Endothelial cell of umbilical vein (primary cell): Measurements from ENCODE around the gene TNRC6C. TPM values are rescaled to one million over a fixed set of nuclear protein-coding genes. Genes with fewer than 3 reads are reported as not detected.

Experiments
- BruUV-seq: library from RNA; stranded (reverse); fragments of 400-500 nt; replicated peaks from 2 replicates; lab custom pipeline; 2021; lab: Mats Ljungman, UMichigan
- CTCF ChIA-PET: fragments of 300-600, 350-600 bp; sonication (Branson Sonifier 250); formaldehyde crosslinking; loops from one replicate; lab custom pipeline; 2021; ENCODE audit warnings: antibody characterized with exemption, inconsistent platforms; lab: Charles Lee
- POLR2A ChIA-PET: fragments of 300-600, 350-600 bp; sonication (Branson Sonifier 250); formaldehyde crosslinking; loops from one replicate; lab custom pipeline; 2021; ENCODE audit warnings: antibody characterized with exemption, inconsistent platforms; lab: Charles Lee
- DNase-seq: peaks from one replicate; pipeline ENCODE4 v3.0.0-alpha.2; 2011; ENCODE audit warnings: low read depth, low spot score
- FAIRE-seq: peaks from 2 replicates; lab custom pipeline; 2011; peaks lifted over from hg19 to GRCh38; lab: Jason Lieb, UNC
- H2AFZ ChIP-seq: 2 replicates; pipeline ENCODE4 v1.6.0; 2012; ENCODE audit warnings: low read depth, low read length, control low read depth, inconsistent platforms
- H3K27ac ChIP-seq: 2 replicates; pipeline ENCODE4 v1.5.1; 2011; ENCODE audit warnings: low read depth, mild to moderate bottlenecking, control low read depth, low read length, moderate library complexity; ENCODE audit not compliant: insufficient read depth
- H3K27me3 ChIP-seq, 2 experiments: 2 replicates each; pipeline versions ENCODE4 v1.6.0 to v1.6.1; 2011; ENCODE audit warnings: low read length in 2 of 2, mixed read lengths in 1 of 2; ENCODE audit not compliant: control insufficient read depth in 2 of 2, insufficient read depth in 2 of 2
- H3K36me3 ChIP-seq, 2 experiments: 2 replicates in 1 of 2; 3 replicates in 1 of 2; pipeline ENCODE4 v1.5.1; 2011; ENCODE audit warnings: low read length in 2 of 2, mild to moderate bottlenecking in 1 of 2, moderate library complexity in 1 of 2; ENCODE audit not compliant: control insufficient read depth in 2 of 2, insufficient read depth in 2 of 2; ENCODE audit errors: extremely low read depth in 1 of 2
- H3K4me1 ChIP-seq: 3 replicates; pipeline ENCODE4 v1.5.1; 2011; ENCODE audit warnings: mild to moderate bottlenecking, low read length; ENCODE audit not compliant: control insufficient read depth, insufficient read depth; ENCODE audit errors: extremely low read depth
- H3K4me2 ChIP-seq: 2 replicates; pipeline ENCODE4 v1.6.1; 2011; ENCODE audit warnings: low read length, control low read depth, mixed read lengths; ENCODE audit not compliant: insufficient read depth
- H3K4me3 ChIP-seq, 3 experiments: fragments of 200-600 bp in 1 of 3; sonication (generic), shearing (Covaris generic) in 1 of 3; replicated peaks in 1 of 3; 2 replicates each; pipeline ENCODE4 v1.5.1; 2011 to 2016; ENCODE audit warnings: control low read depth in 3 of 3, low read length in 3 of 3, mild to moderate bottlenecking in 2 of 3, inconsistent platforms in 1 of 3, low read depth in 1 of 3, moderate library complexity in 1 of 3; ENCODE audit not compliant: insufficient read depth in 1 of 3
- H3K79me2 ChIP-seq: 2 replicates; pipeline ENCODE4 v1.6.0; 2012; ENCODE audit warnings: low read length, inconsistent platforms; ENCODE audit not compliant: control insufficient read depth, insufficient read depth
- H3K9ac ChIP-seq: replicated peaks from 2 replicates; pipeline ENCODE3; 2011; ENCODE audit warnings: low read length, control low read depth; ENCODE audit not compliant: insufficient read depth; ENCODE audit errors: extremely low read depth
- H3K9me1 ChIP-seq: replicated peaks from 3 replicates; pipeline ENCODE4 v1.6.0; 2011; ENCODE audit warnings: mild to moderate bottlenecking, low read length; ENCODE audit not compliant: control insufficient read depth, insufficient read depth; ENCODE audit errors: extremely low read depth
- H3K9me3 ChIP-seq: replicated peaks from 2 replicates; pipeline ENCODE4 v1.5.1; 2012; ENCODE audit warnings: low read length, inconsistent platforms; ENCODE audit not compliant: control insufficient read depth, insufficient read depth
- H4K20me1 ChIP-seq: replicated peaks from 2 replicates; pipeline ENCODE3; 2011; ENCODE audit warnings: mild to moderate bottlenecking, low read length; ENCODE audit not compliant: control insufficient read depth, insufficient read depth; ENCODE audit errors: extremely low read depth
- CTCF ChIP-seq, 2 donors: IDR thresholded peaks; 1 replicate in 1 of 2; 2 replicates in 1 of 2; pipeline ENCODE4 v1.5.1; 2011; ENCODE audit warnings: low read length in 2 of 2, mild to moderate bottlenecking in 2 of 2, moderate library complexity in 2 of 2, control low read depth in 1 of 2, inconsistent platforms in 1 of 2, low read depth in 1 of 2; ENCODE audit not compliant: insufficient read depth in 1 of 2; ENCODE audit errors: extremely low read depth in 1 of 2
- EZH2 ChIP-seq: IDR thresholded peaks from 2 replicates; pipeline ENCODE4 v1.6.1; 2012; ENCODE audit warnings: borderline replicate concordance, low read depth, mild to moderate bottlenecking, moderate library complexity, low read length, inconsistent platforms; ENCODE audit not compliant: severe bottlenecking
- FOS ChIP-seq: IDR thresholded peaks from 2 replicates; pipeline ENCODE4 v1.6.1; 2011; ENCODE audit warnings: mild to moderate bottlenecking, low read length, moderate library complexity, borderline replicate concordance; ENCODE audit not compliant: insufficient read depth
- GATA2 ChIP-seq: IDR thresholded peaks from 2 replicates; pipeline ENCODE4 v1.7.0; 2011; ENCODE audit warnings: low read depth, mild to moderate bottlenecking, moderate library complexity, mixed read lengths, low read length; ENCODE audit not compliant: insufficient read length, insufficient read depth
- JUN ChIP-seq: IDR thresholded peaks from 2 replicates; pipeline ENCODE4 v1.6.1; 2011; ENCODE audit warnings: borderline replicate concordance, low read depth; ENCODE audit not compliant: insufficient read length, insufficient read depth
- MAX ChIP-seq: IDR thresholded peaks from 2 replicates; pipeline ENCODE4 v1.6.1; 2011; ENCODE audit not compliant: insufficient read depth, insufficient read length
- MYC ChIP-seq: IDR thresholded peaks from one replicate; pipeline ENCODE4 v1.6.1; 2011; ENCODE audit warnings: mild to moderate bottlenecking, low read depth, low read length
- POLR2A ChIP-seq: IDR thresholded peaks from 2 replicates; pipeline ENCODE4 v1.6.1; 2012; ENCODE audit warnings: low read depth, mild to moderate bottlenecking, control low read depth, low read length
- POLR2AphosphoS5 ChIP-seq: IDR thresholded peaks from 2 replicates; pipeline ENCODE4 v1.6.1; 2012; ENCODE audit warnings: low read depth, mild to moderate bottlenecking, control low read depth, low read length, moderate library complexity; ENCODE audit not compliant: insufficient read depth
- dilution Hi-C: fragments of 300-500 bp; cut with MboI; formaldehyde crosslinking; loops from one replicate; pipeline ENCODE4 v1.15.0; 2019; ENCODE audit warnings: low sequenced_read_pairs; ENCODE audit not compliant: extremely low pct_ligation_motif_present
- intact Hi-C: fragments of 100-400 bp; cut with micrococcal nuclease; formaldehyde crosslinking; loops from one replicate; pipeline ENCODE4 v1.10.0; 2022
- polyA plus RNA-seq, 4 experiments: library from polyadenylated mRNA; depleted of rRNA in 3 of 4; stranded (reverse) in 3 of 4; unstranded in 1 of 4; fragments of >200 nt; gene quantifications; 2 replicates each; pipeline versions ENCODE4 v1.2.1 to v1.2.3, GENCODE V29; 2011 to 2012; ENCODE audit warnings: missing spikeins in 1 of 4
- total RNA-seq: library from RNA; stranded (reverse); gene quantifications from 2 replicates; pipeline ENCODE4 v1.2.3, GENCODE V29; 2021

TNRC6C gene
- total and polyA plus RNA-seq, 2 donors (not counting 3 experiments of a cell fraction or from before 2014, with no cell fraction given), result 2.1 to 17.5 TPM

GRCh38 chr17:78007647-78008046, 49.1 kb downstream of the TNRC6C start:
- H3K9ac ChIP-seq, result no peak overlapping the region
- TF ChIP-seq MAX (no peak), CTCF (IDR thresholded peaks at IDR 0.05; ENCODE audit: extremely low read depth in 1 of 2, insufficient read depth in 1 of 2, low read depth in 1 of 2, low read length in 2 of 2) (no peak), MYC (no peak), POLR2AphosphoS5 (no peak)
- DNase-seq (no peak), FAIRE-seq (no peak)
- no TSS peak for BruUV-seq
- H3K27me3 ChIP-seq, result no peaks in the 10 kb centered on the region
- H4K20me1 ChIP-seq, result no peaks in the 10 kb centered on the region
- H3K4me3 ChIP-seq, result no peak overlapping the region
- no peak overlapping the region for H3K27ac ChIP-seq
- H3K79me2 ChIP-seq, result no peaks in the 10 kb centered on the region
- POLR2A ChIA-PET, result no interaction called here
- no peaks in the 10 kb centered on the region for H3K9me3 ChIP-seq
- H3K4me2 ChIP-seq, result no peak overlapping the region
- CTCF ChIA-PET, result no interaction called here
- H3K36me3 ChIP-seq, result no peaks in the 10 kb centered on the region
- peaks cover 10% of the 10 kb centered on the region for H3K4me1 ChIP-seq
- dilution Hi-C loops (no loop called here), intact Hi-C loops (no loop called here)
- H2AFZ ChIP-seq, result no peak overlapping the region
- H3K9me1 ChIP-seq, result no peaks in the 10 kb centered on the region

GRCh38 chr17:78010759-78011158, 52.3 kb downstream of the TNRC6C start:
- dilution Hi-C loops, result no loop called here
- intact Hi-C loops, result no loop called here
- no peak overlapping the region for H3K9ac ChIP-seq
- no peak overlapping the region for H3K4me3 ChIP-seq
- ChIA-PET POLR2A (interaction anchor here (4.2 kb wide), 1 partner anchor 52 kb away, joined by 25 read pairs; the partner anchor contains the start of gene TNRC6C), CTCF (interaction anchor here (3.7 to 4.6 kb wide), 2 partner anchors 53 to 467 kb away, joined by 37 to 98 read pairs; partner anchors contain the start of gene TNRC6C)
- no peak overlapping the region for H3K4me2 ChIP-seq
- no peaks in the 10 kb centered on the region for H3K9me1 ChIP-seq
- no peak overlapping the region for H3K27ac ChIP-seq
- BruUV-seq, result no TSS peak
- no peaks in the 10 kb centered on the region for H3K27me3 ChIP-seq
- no peak for TF ChIP-seq POLR2A
- TF ChIP-seq CTCF (IDR thresholded peaks at IDR 0.05; ENCODE audit: extremely low read depth in 1 of 2, insufficient read depth in 1 of 2, low read depth in 1 of 2, low read length in 2 of 2), result no peak
- no peak for TF ChIP-seq MAX
- no peak for TF ChIP-seq POLR2AphosphoS5
- no peak for TF ChIP-seq FOS
- no peak for TF ChIP-seq EZH2
- TF ChIP-seq JUN, result no peak
- no peak for TF ChIP-seq MYC
- no peak for TF ChIP-seq GATA2
- H3K79me2 ChIP-seq, result no peaks in the 10 kb centered on the region
- no peaks in the 10 kb centered on the region for H4K20me1 ChIP-seq
- H3K9me3 ChIP-seq, result no peaks in the 10 kb centered on the region
- H2AFZ ChIP-seq, result no peak overlapping the region
- FAIRE-seq, result no peak
- no peaks in the 10 kb centered on the region for H3K36me3 ChIP-seq
- no peak for DNase-seq
- H3K4me1 ChIP-seq, result peaks cover 3% of the 10 kb centered on the region
